Measurements from ENCODE around the gene DDX5.
"Not testable (repeated sequence)": the region's sequence is repeated elsewhere in the genome, so short reads cannot be mapped to it uniquely, and the experiment has no call there.

DDX5 gene

GRCh38 chr17:64491034-64491860 lies 14.8 kb downstream of the DDX5 start:
- DNase-seq, result peak; percentile 47

GRCh38 chr17:64488301-64488700 lies 17.8 kb downstream of the DDX5 start:
- DNase-seq, result no peak

GRCh38 chr17:64484380-64484779 lies 21.7 kb downstream of the DDX5 start:
- DNase-seq, result no peak

- no peak for DNase-seq
Observed at GRCh38 chr17:64480951-64481350, 25.1 kb downstream of the DDX5 start.

GRCh38 chr17:64477849-64478248 lies 28.2 kb downstream of the DDX5 start:
- no peak for DNase-seq

GRCh38 chr17:64472564-64472963 lies 33.5 kb downstream of the DDX5 start:
- no peak for DNase-seq

GRCh38 chr17:64471440-64471839 lies 34.6 kb downstream of the DDX5 start:
- no peak for DNase-seq

- DNase-seq, result no peak
Observed at GRCh38 chr17:64470625-64471024, 35.5 kb downstream of the DDX5 start.

GRCh38 chr17:64466834-64467233 lies 39.3 kb downstream of the DDX5 start:
- not testable (repeated sequence) for DNase-seq

- no peak for DNase-seq
Observed at GRCh38 chr17:64466019-64466735, 39.9 kb downstream of the DDX5 start.

GRCh38 chr17:64461788-64462187 lies 44.3 kb downstream of the DDX5 start:
- no peak for DNase-seq

GRCh38 chr17:64460955-64461354 lies 45.1 kb downstream of the DDX5 start:
- no peak for DNase-seq

GRCh38 chr17:64459818-64460217 lies 46.3 kb downstream of the DDX5 start:
- not testable (repeated sequence) for DNase-seq

- DNase-seq, result peak; percentile 4
Observed at GRCh38 chr17:64459284-64459747, 46.8 kb downstream of the DDX5 start.

- DNase-seq, result no peak
Observed at GRCh38 chr17:64458756-64459155, 47.3 kb downstream of the DDX5 start.

- DNase-seq, result no peak
Observed at GRCh38 chr17:64457156-64457555, 48.9 kb downstream of the DDX5 start.

GRCh38 chr17:64455993-64456885 lies 49.9 kb downstream of the DDX5 start:
- DNase-seq, result peak; percentile 2

- DNase-seq, result no peak
Observed at GRCh38 chr17:64449545-64449944, 56.5 kb downstream of the DDX5 start.

GRCh38 chr17:64448665-64449512 lies 57.2 kb downstream of the DDX5 start, which contains the start of gene MILR1:
Gene MILR1 (plus strand): TSS chr17:64449115. CDS start chr17:64449169, 54 bp downstream.
- DNase-seq, result no peak

All from DMS53 (cell line).